Parathyroid adenoma (tissue), 2 donors: ENCODE measurements around the gene FKBP4.

Experiments
- H2AFZ ChIP-seq: fragments of 300-600 bp; sonication (generic); one replicate; pipeline ENCODE4 v1.7.0; 2017; ENCODE audit warnings: antibody characterized with exemption, mild to moderate bottlenecking
- H3K27ac ChIP-seq: fragments of 300-600 bp; sonication (generic); one replicate; pipeline ENCODE4 v1.7.0; 2017
- H3K27me3 ChIP-seq: fragments of 300-600 bp; sonication (generic); one replicate; pipeline ENCODE4 v1.7.0; 2017; ENCODE audit warnings: low read length; ENCODE audit not compliant: control insufficient read depth, insufficient read depth
- H3K36me3 ChIP-seq: fragments of 300-600 bp; sonication (generic); one replicate; pipeline ENCODE4 v1.7.0; 2017; ENCODE audit warnings: low read length; ENCODE audit not compliant: control insufficient read depth, insufficient read depth
- H3K4me1 ChIP-seq: fragments of 300-600 bp; sonication (generic); one replicate; pipeline ENCODE4 v1.7.0; 2017; ENCODE audit warnings: control low read depth
- H3K4me2 ChIP-seq: fragments of 300-600 bp; sonication (generic); one replicate; pipeline ENCODE4 v1.7.0; 2017; ENCODE audit warnings: low read length
- H3K4me3 ChIP-seq: fragments of 300-600 bp; sonication (generic); one replicate; pipeline ENCODE4 v1.7.0; 2017; ENCODE audit warnings: low read depth, low read length
- H3K79me2 ChIP-seq: fragments of 300-600 bp; sonication (generic); one replicate; pipeline ENCODE4 v1.7.0; 2017; ENCODE audit warnings: control low read depth
- H3K9ac ChIP-seq: fragments of 300-600 bp; sonication (generic); one replicate; pipeline ENCODE4 v1.7.0; 2017; ENCODE audit warnings: mild to moderate bottlenecking
- H3K9me3 ChIP-seq: fragments of 300-600 bp; sonication (generic); one replicate; pipeline ENCODE4 v1.7.0; 2017; ENCODE audit warnings: low read length; ENCODE audit not compliant: control insufficient read depth
- TF ChIP-seq, protein P1 (sequence below): fragments of 300-600 bp; sonication (generic); IDR thresholded peaks from one replicate; pipeline ENCODE4 v1.7.0; 2017; ENCODE audit warnings: antibody characterized with exemption, mild to moderate bottlenecking
- donor health status: primary hyperparathyroidism.

FKBP4 gene

DNA sequence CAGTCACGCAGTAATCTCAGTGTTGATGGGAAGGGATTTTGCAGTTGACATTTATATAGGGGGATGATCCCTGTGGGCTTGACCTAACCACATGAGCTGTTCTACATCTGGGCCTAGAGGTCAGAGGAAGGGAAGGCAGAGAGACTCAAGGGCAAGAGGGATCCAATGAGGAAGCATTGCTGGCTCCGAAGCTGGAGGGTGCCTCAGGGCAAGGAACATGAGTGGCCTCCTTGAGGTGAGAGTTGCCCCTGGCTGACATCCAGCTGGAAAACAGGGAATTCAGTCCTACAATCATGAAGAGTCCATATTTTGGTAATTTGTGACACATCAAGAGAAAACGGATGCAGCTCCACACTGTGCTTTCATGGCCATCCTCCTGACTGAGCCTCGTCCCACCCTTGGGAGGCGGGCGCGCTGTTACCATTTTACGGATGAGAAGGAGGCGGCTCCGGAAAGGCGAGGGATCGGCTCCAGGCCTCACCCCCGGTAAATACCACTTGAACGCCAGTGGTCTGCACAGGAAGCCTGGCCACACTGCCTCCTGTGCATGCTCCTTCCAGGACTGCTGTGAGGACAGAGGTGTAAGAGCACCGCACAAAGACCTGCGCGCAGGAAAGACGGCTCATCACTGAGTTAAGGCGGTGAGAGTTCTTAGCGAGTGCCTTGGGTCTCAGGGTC is 18.5 kb upstream of the FKBP4 start:
- H3K36me3 ChIP-seq, result no peaks in the 10 kb centered on the region
- no peak overlapping the region for H3K9ac ChIP-seq
- no peak overlapping the region for H3K4me2 ChIP-seq
- no peak overlapping the region for H3K27ac ChIP-seq
- no peaks in the 10 kb centered on the region for H3K79me2 ChIP-seq
- TF ChIP-seq, protein P1, sequence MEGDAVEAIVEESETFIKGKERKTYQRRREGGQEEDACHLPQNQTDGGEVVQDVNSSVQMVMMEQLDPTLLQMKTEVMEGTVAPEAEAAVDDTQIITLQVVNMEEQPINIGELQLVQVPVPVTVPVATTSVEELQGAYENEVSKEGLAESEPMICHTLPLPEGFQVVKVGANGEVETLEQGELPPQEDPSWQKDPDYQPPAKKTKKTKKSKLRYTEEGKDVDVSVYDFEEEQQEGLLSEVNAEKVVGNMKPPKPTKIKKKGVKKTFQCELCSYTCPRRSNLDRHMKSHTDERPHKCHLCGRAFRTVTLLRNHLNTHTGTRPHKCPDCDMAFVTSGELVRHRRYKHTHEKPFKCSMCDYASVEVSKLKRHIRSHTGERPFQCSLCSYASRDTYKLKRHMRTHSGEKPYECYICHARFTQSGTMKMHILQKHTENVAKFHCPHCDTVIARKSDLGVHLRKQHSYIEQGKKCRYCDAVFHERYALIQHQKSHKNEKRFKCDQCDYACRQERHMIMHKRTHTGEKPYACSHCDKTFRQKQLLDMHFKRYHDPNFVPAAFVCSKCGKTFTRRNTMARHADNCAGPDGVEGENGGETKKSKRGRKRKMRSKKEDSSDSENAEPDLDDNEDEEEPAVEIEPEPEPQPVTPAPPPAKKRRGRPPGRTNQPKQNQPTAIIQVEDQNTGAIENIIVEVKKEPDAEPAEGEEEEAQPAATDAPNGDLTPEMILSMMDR, result no peak
- H3K4me3 ChIP-seq, result no peak overlapping the region
- H3K27me3 ChIP-seq, result no peaks in the 10 kb centered on the region
- H3K4me1 ChIP-seq, result no peaks in the 10 kb centered on the region
- H3K9me3 ChIP-seq, result no peaks in the 10 kb centered on the region
- H2AFZ ChIP-seq, result no peak overlapping the region

DNA sequence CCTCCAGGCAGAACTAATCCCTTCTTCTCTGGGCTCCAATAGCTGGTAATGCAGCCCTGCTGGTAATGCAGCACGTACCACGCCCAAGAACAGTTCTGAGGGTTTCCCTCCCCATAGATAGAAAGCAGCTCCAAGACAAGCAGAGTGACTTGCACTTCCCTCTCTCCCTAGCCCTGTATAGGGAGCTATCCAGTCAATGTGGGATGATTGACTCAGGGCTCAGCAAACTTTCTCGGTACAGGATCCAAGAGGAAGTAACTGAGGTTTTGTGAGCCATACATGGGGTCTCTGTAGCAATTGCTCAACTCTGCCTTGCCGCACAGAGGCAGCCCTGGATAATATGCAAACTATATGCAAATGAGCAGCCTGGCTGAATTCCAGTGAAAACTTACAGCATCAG is 15.5 kb upstream of the FKBP4 start:
- TF ChIP-seq, protein P1, result no peak
- no peak overlapping the region for H3K9ac ChIP-seq
- no peaks in the 10 kb centered on the region for H3K9me3 ChIP-seq
- H3K4me1 ChIP-seq, result no peaks in the 10 kb centered on the region
- no peak overlapping the region for H3K4me3 ChIP-seq
- H2AFZ ChIP-seq, result no peak overlapping the region
- H3K79me2 ChIP-seq, result no peaks in the 10 kb centered on the region
- no peak overlapping the region for H3K4me2 ChIP-seq
- no peaks in the 10 kb centered on the region for H3K27me3 ChIP-seq
- no peaks in the 10 kb centered on the region for H3K36me3 ChIP-seq
- no peak overlapping the region for H3K27ac ChIP-seq

DNA sequence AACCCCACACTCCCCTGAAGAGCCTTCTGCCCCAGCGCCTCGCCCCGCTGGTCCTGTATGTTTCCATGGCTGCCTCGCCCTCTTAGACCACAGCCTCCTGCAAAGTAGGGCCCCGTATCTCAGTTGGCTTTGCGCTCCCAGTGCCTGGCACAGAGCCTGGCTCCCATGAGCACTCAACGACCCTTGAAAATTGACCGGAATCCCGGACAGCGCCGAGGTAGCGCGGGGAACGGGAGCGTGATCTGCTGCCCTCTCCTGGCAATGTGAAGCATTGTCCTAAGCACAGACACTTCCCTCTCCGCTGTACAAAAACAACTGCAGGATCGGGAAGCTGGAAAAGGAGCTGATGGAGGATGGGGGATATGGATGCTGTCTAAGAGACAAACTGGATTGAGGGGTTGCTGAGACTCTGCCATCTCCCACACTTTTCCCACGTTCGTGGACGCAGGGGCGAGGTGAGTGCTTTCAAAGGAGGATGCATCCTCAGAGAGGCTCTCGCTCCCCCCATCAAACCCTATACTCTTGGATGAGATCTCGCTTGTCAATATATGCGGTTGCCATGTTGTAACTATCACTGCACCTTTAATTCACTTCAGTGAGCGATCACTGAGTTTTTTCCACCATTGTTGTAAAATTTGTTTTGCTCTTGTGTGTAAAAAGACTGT is 10.7 kb upstream of the FKBP4 start:
- H3K4me2 ChIP-seq, result no peak overlapping the region
- TF ChIP-seq, protein P1, result peak; percentile 89
- H3K36me3 ChIP-seq, result no peaks in the 10 kb centered on the region
- H2AFZ ChIP-seq, result peak overlapping the region; percentile 70
- no peaks in the 10 kb centered on the region for H3K9me3 ChIP-seq
- H3K4me3 ChIP-seq, result no peak overlapping the region
- H3K79me2 ChIP-seq, result no peaks in the 10 kb centered on the region
- no peaks in the 10 kb centered on the region for H3K27me3 ChIP-seq
- H3K9ac ChIP-seq, result no peak overlapping the region
- H3K27ac ChIP-seq, result no peak overlapping the region
- no peaks in the 10 kb centered on the region for H3K4me1 ChIP-seq

DNA sequence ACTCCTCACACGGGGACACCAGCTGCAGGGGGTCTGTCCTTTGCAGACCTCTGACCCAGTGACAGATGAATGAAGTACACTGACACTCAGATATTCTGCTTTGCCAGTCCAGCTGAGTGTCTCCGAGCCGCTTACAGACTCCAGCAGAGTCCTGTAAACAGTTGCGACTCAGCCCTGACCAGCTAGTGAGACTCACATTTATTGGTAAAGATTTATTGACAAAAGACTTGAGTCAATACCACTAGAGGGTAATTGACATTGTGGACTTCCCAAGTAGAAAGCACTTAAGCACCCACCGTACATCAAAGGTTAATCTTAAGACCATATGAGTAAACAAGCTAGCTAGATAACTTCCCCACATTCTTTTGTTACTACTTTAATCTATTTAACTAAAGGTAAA is 9.8 kb upstream of the FKBP4 start:
- Histone ChIP-seq H3K4me3 (no peak overlapping the region), H3K27ac (no peak overlapping the region), H2AFZ (no peak overlapping the region), H3K36me3 (no peaks in the 10 kb centered on the region), H3K79me2 (no peaks in the 10 kb centered on the region), H3K4me1 (no peaks in the 10 kb centered on the region), H3K9ac (no peak overlapping the region), H3K27me3 (no peaks in the 10 kb centered on the region), H3K9me3 (no peaks in the 10 kb centered on the region), H3K4me2 (no peak overlapping the region)
- TF ChIP-seq, protein P1, result no peak

DNA sequence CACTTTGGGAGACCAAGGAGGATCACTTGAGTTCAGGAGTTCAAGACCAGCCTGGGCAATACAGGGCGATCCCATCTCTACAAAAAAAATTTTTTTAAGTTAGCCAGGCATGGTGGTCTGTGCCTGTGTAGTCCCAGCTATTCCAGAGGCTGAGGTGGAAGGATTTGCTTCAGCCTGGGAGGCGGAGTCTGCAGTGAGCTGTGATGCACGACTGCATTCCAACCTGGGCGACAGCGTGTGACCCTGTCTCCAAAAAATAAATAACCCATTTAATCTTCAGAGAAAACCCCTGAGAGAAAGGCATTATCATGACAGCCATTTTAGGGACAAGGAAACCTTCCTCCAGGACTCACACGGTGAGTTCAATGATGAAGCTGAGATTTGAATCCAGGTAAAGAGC is 3.7 kb upstream of the FKBP4 start:
- no peaks in the 10 kb centered on the region for H3K36me3 ChIP-seq
- no peak overlapping the region for H3K4me2 ChIP-seq
- no peak overlapping the region for H3K27ac ChIP-seq
- H3K9ac ChIP-seq, result no peak overlapping the region
- H3K27me3 ChIP-seq, result no peaks in the 10 kb centered on the region
- no peak overlapping the region for H2AFZ ChIP-seq
- TF ChIP-seq, protein P1, result no peak
- H3K9me3 ChIP-seq, result no peaks in the 10 kb centered on the region
- H3K4me3 ChIP-seq, result no peak overlapping the region
- no peaks in the 10 kb centered on the region for H3K79me2 ChIP-seq
- H3K4me1 ChIP-seq, result no peaks in the 10 kb centered on the region
